HG03378 (cell line): ENCODE measurements around the gene PTPRN2.
"Not testable (repeated sequence)": the region's sequence is repeated elsewhere in the genome, so short reads cannot be mapped to it uniquely, and the experiment has no call there.

ENCODE experiments used
- ATAC-seq: cut with Tn5 transposase; IDR thresholded peaks from one replicate; pipeline ENCODE4 v1.9.1; 2021; ENCODE audit warnings: mild to moderate bottlenecking, moderate library complexity; ENCODE audit not compliant: unreplicated experiment

The PTPRN2 gene

GRCh38 chr7:157907091-157907490 lies 680.5 kb downstream of the PTPRN2 start:
- no peak for ATAC-seq

- no peak for ATAC-seq
Observed at GRCh38 chr7:157906583-157906982, 681.0 kb downstream of the PTPRN2 start.

GRCh38 chr7:157905651-157906461 lies 681.8 kb downstream of the PTPRN2 start:
- no peak for ATAC-seq

- ATAC-seq, result no peak
Observed at GRCh38 chr7:157904866-157905570, 682.6 kb downstream of the PTPRN2 start.

- ATAC-seq, result no peak
Observed at GRCh38 chr7:157904211-157904865, 683.3 kb downstream of the PTPRN2 start.

- no peak for ATAC-seq
Observed at GRCh38 chr7:157903710-157904109, 683.9 kb downstream of the PTPRN2 start.

GRCh38 chr7:157903296-157903695 lies 684.3 kb downstream of the PTPRN2 start:
- ATAC-seq, result no peak

- not testable (repeated sequence) for ATAC-seq
Observed at GRCh38 chr7:157901816-157902610, 685.6 kb downstream of the PTPRN2 start.

GRCh38 chr7:157901166-157901565 lies 686.5 kb downstream of the PTPRN2 start:
- ATAC-seq, result no peak

- ATAC-seq, result no peak
Observed at GRCh38 chr7:157900556-157900955, 687.1 kb downstream of the PTPRN2 start.

- no peak for ATAC-seq
Observed at GRCh38 chr7:157900011-157900410, 687.6 kb downstream of the PTPRN2 start.

GRCh38 chr7:157898802-157899505 lies 688.7 kb downstream of the PTPRN2 start:
- ATAC-seq, result no peak

GRCh38 chr7:157898261-157898660 lies 689.4 kb downstream of the PTPRN2 start:
- no peak for ATAC-seq

- no peak for ATAC-seq
Observed at GRCh38 chr7:157897681-157898080, 689.9 kb downstream of the PTPRN2 start.

GRCh38 chr7:157896774-157897555 lies 690.7 kb downstream of the PTPRN2 start:
- no peak for ATAC-seq

GRCh38 chr7:157896376-157896675 lies 691.3 kb downstream of the PTPRN2 start:
- ATAC-seq, result not testable (repeated sequence)

- no peak for ATAC-seq
Observed at GRCh38 chr7:157895520-157896375, 691.9 kb downstream of the PTPRN2 start.

GRCh38 chr7:157895098-157895497 lies 692.5 kb downstream of the PTPRN2 start:
- not testable (repeated sequence) for ATAC-seq
